ENCODE data around the gene S1PR1.

GRCh38 chr1:101239095-101240040 is 2.5 kb downstream of the S1PR1 start:
- TF ChIP-seq, protein P1, sequence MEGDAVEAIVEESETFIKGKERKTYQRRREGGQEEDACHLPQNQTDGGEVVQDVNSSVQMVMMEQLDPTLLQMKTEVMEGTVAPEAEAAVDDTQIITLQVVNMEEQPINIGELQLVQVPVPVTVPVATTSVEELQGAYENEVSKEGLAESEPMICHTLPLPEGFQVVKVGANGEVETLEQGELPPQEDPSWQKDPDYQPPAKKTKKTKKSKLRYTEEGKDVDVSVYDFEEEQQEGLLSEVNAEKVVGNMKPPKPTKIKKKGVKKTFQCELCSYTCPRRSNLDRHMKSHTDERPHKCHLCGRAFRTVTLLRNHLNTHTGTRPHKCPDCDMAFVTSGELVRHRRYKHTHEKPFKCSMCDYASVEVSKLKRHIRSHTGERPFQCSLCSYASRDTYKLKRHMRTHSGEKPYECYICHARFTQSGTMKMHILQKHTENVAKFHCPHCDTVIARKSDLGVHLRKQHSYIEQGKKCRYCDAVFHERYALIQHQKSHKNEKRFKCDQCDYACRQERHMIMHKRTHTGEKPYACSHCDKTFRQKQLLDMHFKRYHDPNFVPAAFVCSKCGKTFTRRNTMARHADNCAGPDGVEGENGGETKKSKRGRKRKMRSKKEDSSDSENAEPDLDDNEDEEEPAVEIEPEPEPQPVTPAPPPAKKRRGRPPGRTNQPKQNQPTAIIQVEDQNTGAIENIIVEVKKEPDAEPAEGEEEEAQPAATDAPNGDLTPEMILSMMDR (IDR thresholded peaks at IDR 0.05), result peak in 1 of 6 experiments; percentile 18
- TF ChIP-seq POLR2AphosphoS5 (IDR thresholded peaks at IDR 0.05), result no peak
